IPS-15b (cell line): Measurements from ENCODE around the gene SIPA1L2.

ENCODE experiments used
- H3K27me3 ChIP-seq: one replicate; pipeline ENCODE4 v1.6.1; 2013; ENCODE audit warnings: low read length; ENCODE audit not compliant: control insufficient read depth, insufficient read depth
- H3K36me3 ChIP-seq: one replicate; pipeline ENCODE4 v1.6.1; 2013; ENCODE audit warnings: low read length; ENCODE audit not compliant: control insufficient read depth, insufficient read depth
- H3K4me1 ChIP-seq: one replicate; pipeline ENCODE4 v1.6.1; 2013; ENCODE audit warnings: mild to moderate bottlenecking, low read length; ENCODE audit not compliant: control insufficient read depth, insufficient read depth
- H3K4me3 ChIP-seq: one replicate; pipeline ENCODE4 v1.5.1; 2013; ENCODE audit warnings: low read depth, low read length
- H3K9ac ChIP-seq: one replicate; pipeline ENCODE4 v1.6.1; 2013; ENCODE audit warnings: low read depth, mild to moderate bottlenecking, low read length
- H3K9me3 ChIP-seq: one replicate; pipeline ENCODE4 v1.6.1; 2013; ENCODE audit warnings: mild to moderate bottlenecking, low read length; ENCODE audit not compliant: control insufficient read depth, insufficient read depth

Gene SIPA1L2

GRCh38 chr1:232630047-232630893 is at the start of gene SIPA1L2:
TSS of gene SIPA1L2 (minus strand) at chr1:232630133. CDS start at chr1:232515339, 114,794 bp downstream.
- Histone ChIP-seq H3K9ac (no peak within 1 kb of the TSS), H3K4me3 (peak within 1 kb of the TSS; percentile 45), H3K4me1 (no peaks in the 10 kb centered on the region), H3K9me3 (no peaks in the 10 kb centered on the region), H3K36me3 (no peaks in the 10 kb centered on the region), H3K27me3 (peaks cover 25% of the 10 kb centered on the region)

GRCh38 chr1:232678185-232678886 is 48.4 kb upstream of the SIPA1L2 start:
- Histone ChIP-seq H3K9me3 (no peaks in the 10 kb centered on the region), H3K36me3 (no peaks in the 10 kb centered on the region), H3K27me3 (no peaks in the 10 kb centered on the region), H3K4me3 (no peak overlapping the region), H3K4me1 (peaks cover 2% of the 10 kb centered on the region), H3K9ac (no peak overlapping the region)

GRCh38 chr1:232676307-232676706 is 46.4 kb upstream of the SIPA1L2 start:
- peaks cover 2% of the 10 kb centered on the region for H3K4me1 ChIP-seq
- no peaks in the 10 kb centered on the region for H3K36me3 ChIP-seq

GRCh38 chr1:232675898-232676297 is 46.0 kb upstream of the SIPA1L2 start:
- no peaks in the 10 kb centered on the region for H3K27me3 ChIP-seq
- H3K9ac ChIP-seq = no peak overlapping the region
- H3K36me3 ChIP-seq = no peaks in the 10 kb centered on the region
- H3K9me3 ChIP-seq = no peaks in the 10 kb centered on the region
- no peak overlapping the region for H3K4me3 ChIP-seq
- H3K4me1 ChIP-seq = peaks cover 2% of the 10 kb centered on the region

More at GRCh38 chr1:232676307-232676706, 46.4 kb upstream of the SIPA1L2 start:
- no peak overlapping the region for H3K4me3 ChIP-seq
- H3K9me3 ChIP-seq = no peaks in the 10 kb centered on the region
- no peak overlapping the region for H3K9ac ChIP-seq
- no peaks in the 10 kb centered on the region for H3K27me3 ChIP-seq

GRCh38 chr1:232675260-232675659 is 45.3 kb upstream of the SIPA1L2 start:
- H3K9me3 ChIP-seq = no peaks in the 10 kb centered on the region
- H3K4me1 ChIP-seq = peaks cover 2% of the 10 kb centered on the region
- no peak overlapping the region for H3K4me3 ChIP-seq
- H3K9ac ChIP-seq = no peak overlapping the region
- no peaks in the 10 kb centered on the region for H3K36me3 ChIP-seq
- H3K27me3 ChIP-seq = no peaks in the 10 kb centered on the region

GRCh38 chr1:232673256-232673655 is 43.3 kb upstream of the SIPA1L2 start:
- no peak overlapping the region for H3K4me3 ChIP-seq
- no peak overlapping the region for H3K9ac ChIP-seq
- H3K27me3 ChIP-seq = no peaks in the 10 kb centered on the region
- no peaks in the 10 kb centered on the region for H3K9me3 ChIP-seq
- H3K4me1 ChIP-seq = peaks cover 2% of the 10 kb centered on the region
- H3K36me3 ChIP-seq = no peaks in the 10 kb centered on the region

GRCh38 chr1:232669981-232670747 is 40.2 kb upstream of the SIPA1L2 start:
- Histone ChIP-seq H3K27me3 (no peaks in the 10 kb centered on the region), H3K9ac (no peak overlapping the region), H3K36me3 (no peaks in the 10 kb centered on the region), H3K9me3 (no peaks in the 10 kb centered on the region), H3K4me3 (no peak overlapping the region), H3K4me1 (no peaks in the 10 kb centered on the region)

GRCh38 chr1:232667778-232668165 is 37.8 kb upstream of the SIPA1L2 start:
- Histone ChIP-seq H3K9me3 (no peaks in the 10 kb centered on the region), H3K4me3 (no peak overlapping the region), H3K4me1 (no peaks in the 10 kb centered on the region), H3K27me3 (no peaks in the 10 kb centered on the region), H3K36me3 (no peaks in the 10 kb centered on the region), H3K9ac (no peak overlapping the region)

- no peaks in the 10 kb centered on the region for H3K9me3 ChIP-seq
- no peaks in the 10 kb centered on the region for H3K4me1 ChIP-seq
- no peaks in the 10 kb centered on the region for H3K27me3 ChIP-seq
- H3K36me3 ChIP-seq = no peaks in the 10 kb centered on the region
- H3K4me3 ChIP-seq = no peak overlapping the region
- H3K9ac ChIP-seq = no peak overlapping the region
These were observed 37.3 kb upstream of the SIPA1L2 start for GRCh38 chr1:232667094-232667777.

GRCh38 chr1:232664844-232665777 is 35.2 kb upstream of the SIPA1L2 start:
- no peaks in the 10 kb centered on the region for H3K9me3 ChIP-seq
- no peaks in the 10 kb centered on the region for H3K36me3 ChIP-seq
- H3K4me3 ChIP-seq = no peak overlapping the region
- H3K9ac ChIP-seq = no peak overlapping the region
- no peaks in the 10 kb centered on the region for H3K27me3 ChIP-seq
- no peaks in the 10 kb centered on the region for H3K4me1 ChIP-seq
